SU-DHL-6 (cell line): ENCODE data around the gene MPC2.

ENCODE experiments used
- EZH2phosphoT487 ChIP-seq: fragments of 200-600 bp; sonication (generic), shearing (Covaris generic); conservative IDR thresholded peaks from 2 replicates; pipeline ENCODE4 v1.6.1; 2018; ENCODE audit warnings: mild to moderate bottlenecking, antibody characterized with exemption, low read length, moderate library complexity, mixed read lengths
- TF ChIP-seq, protein P1 (sequence below): fragments of 200-600 bp; sonication (generic); IDR thresholded peaks from one replicate; pipeline ENCODE4 v1.5.1; 2017; ENCODE audit warnings: antibody characterized with exemption, mild to moderate bottlenecking, low read length, moderate library complexity; ENCODE audit not compliant: insufficient read depth, poor library complexity, severe bottlenecking

- TF ChIP-seq, protein P1, sequence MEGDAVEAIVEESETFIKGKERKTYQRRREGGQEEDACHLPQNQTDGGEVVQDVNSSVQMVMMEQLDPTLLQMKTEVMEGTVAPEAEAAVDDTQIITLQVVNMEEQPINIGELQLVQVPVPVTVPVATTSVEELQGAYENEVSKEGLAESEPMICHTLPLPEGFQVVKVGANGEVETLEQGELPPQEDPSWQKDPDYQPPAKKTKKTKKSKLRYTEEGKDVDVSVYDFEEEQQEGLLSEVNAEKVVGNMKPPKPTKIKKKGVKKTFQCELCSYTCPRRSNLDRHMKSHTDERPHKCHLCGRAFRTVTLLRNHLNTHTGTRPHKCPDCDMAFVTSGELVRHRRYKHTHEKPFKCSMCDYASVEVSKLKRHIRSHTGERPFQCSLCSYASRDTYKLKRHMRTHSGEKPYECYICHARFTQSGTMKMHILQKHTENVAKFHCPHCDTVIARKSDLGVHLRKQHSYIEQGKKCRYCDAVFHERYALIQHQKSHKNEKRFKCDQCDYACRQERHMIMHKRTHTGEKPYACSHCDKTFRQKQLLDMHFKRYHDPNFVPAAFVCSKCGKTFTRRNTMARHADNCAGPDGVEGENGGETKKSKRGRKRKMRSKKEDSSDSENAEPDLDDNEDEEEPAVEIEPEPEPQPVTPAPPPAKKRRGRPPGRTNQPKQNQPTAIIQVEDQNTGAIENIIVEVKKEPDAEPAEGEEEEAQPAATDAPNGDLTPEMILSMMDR, result no peak
- TF ChIP-seq EZH2phosphoT487, result no peak
Observed at GRCh38 chr1:167933788-167934187, 3.1 kb downstream of the MPC2 start.
